Skeletal muscle satellite cell (primary cell): Measurements from ENCODE around the gene RNASEH2B.

Experiments
- H3K27me3 ChIP-seq: 2 replicates; pipeline ENCODE4 v1.7.0; 2013; ENCODE audit warnings: low read length; ENCODE audit not compliant: control insufficient read depth, insufficient read depth
- H3K36me3 ChIP-seq: 2 replicates; pipeline ENCODE4 v1.7.0; 2013; ENCODE audit warnings: mild to moderate bottlenecking, control low read depth, low read length; ENCODE audit not compliant: insufficient read depth
- H3K4me1 ChIP-seq: 2 replicates; pipeline ENCODE4 v1.7.0; 2013; ENCODE audit warnings: low read length; ENCODE audit not compliant: control insufficient read depth, insufficient read depth
- H3K4me2 ChIP-seq: 2 replicates; pipeline ENCODE4 v1.7.0; 2013; ENCODE audit warnings: mild to moderate bottlenecking, low read length
- H3K4me3 ChIP-seq: 2 replicates; pipeline ENCODE4 v1.7.0; 2013; ENCODE audit warnings: low read length
- H3K9ac ChIP-seq: 2 replicates; pipeline ENCODE4 v1.7.0; 2013; ENCODE audit warnings: mild to moderate bottlenecking, low read depth, low read length, moderate library complexity
- H3K9me3 ChIP-seq: replicated peaks from 2 replicates; pipeline ENCODE4 v1.7.0; 2013; ENCODE audit warnings: mild to moderate bottlenecking, control low read depth, low read length

Gene RNASEH2B

DNA sequence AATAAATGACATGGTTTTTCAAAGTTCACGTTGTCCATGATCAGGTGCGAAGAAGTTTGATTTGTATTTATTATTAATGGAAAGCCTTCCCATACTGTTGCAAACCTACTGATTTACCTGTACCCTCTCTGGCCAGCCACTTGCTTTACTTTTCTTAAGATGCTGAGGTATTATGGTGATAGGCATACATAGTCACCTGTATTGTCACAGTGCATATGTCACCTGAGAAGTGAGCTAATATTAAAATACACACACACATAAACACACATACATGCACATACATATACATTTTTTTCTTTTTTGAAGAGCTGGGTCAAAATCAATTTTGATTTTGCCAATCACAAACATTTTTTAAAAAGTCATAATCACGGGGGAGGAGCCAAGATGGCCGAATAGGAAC lies 72.1 kb downstream of the RNASEH2B start:
- Histone ChIP-seq H3K9me3 (no peaks in the 10 kb centered on the region), H3K36me3 (no peaks in the 10 kb centered on the region), H3K4me2 (no peak overlapping the region), H3K4me1 (no peaks in the 10 kb centered on the region), H3K9ac (no peak overlapping the region), H3K4me3 (no peak overlapping the region), H3K27me3 (no peaks in the 10 kb centered on the region)

DNA sequence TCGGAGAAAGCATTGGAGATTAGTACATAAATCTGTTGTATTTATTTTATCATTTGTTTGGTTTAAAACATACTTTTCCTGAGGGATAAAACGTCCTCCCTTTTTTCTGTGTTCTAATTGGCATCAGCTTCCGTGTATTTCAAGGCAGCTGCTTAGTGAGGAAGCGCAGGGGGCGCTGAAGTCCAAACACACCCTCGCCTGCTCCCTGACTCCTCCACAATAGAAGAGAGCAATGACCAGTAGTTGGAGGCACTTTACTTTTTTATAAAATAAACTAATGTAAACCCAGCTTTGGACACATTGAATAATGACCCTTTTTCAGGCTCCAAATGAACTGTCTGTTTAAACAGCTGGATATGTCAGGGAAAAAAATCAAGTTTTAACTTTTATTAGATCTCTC lies 79.9 kb downstream of the RNASEH2B start:
- H3K36me3 ChIP-seq: no peaks in the 10 kb centered on the region
- H3K4me3 ChIP-seq: no peak overlapping the region
- H3K9me3 ChIP-seq: no peaks in the 10 kb centered on the region
- no peak overlapping the region for H3K9ac ChIP-seq
- H3K4me1 ChIP-seq: peaks cover 8% of the 10 kb centered on the region
- H3K27me3 ChIP-seq: peaks cover 19% of the 10 kb centered on the region
- no peak overlapping the region for H3K4me2 ChIP-seq

DNA sequence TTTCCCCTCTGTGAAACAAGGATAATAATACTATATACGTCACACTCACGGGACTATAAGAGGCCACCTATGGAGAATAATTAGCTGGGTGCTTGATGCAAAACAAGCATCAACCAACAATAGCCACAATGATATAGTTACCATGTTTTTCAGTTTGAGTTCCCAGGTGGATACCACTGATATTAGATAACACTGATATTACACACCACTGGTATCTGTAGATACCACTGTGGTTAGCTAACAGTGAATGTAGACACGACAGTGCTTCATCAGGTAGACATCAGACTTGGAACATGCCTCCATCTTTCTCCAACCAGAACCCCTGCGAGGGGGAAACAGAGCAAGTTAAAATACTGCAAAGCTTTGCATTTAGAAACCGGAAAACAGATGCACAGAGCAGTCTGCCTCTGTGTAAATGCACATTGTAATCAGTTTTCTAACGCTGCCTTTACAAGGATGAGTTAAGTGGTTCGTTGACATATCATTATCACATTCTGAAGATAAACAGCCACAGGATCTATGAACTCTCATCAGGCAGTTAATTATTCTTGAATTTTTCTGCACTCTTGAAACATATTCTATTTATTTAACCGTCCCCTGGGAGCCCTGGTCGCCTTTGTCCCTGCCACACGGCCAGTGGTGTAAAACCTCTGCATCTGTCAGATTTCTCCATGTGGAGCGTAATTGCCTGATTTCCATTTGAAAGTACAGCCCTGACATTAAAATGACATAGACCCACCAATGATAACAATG lies 80.7 kb downstream of the RNASEH2B start:
- Histone ChIP-seq H3K4me1 (peaks cover 8% of the 10 kb centered on the region), H3K9me3 (no peaks in the 10 kb centered on the region), H3K36me3 (no peaks in the 10 kb centered on the region), H3K4me2 (peak overlapping the region; percentile 69), H3K27me3 (peaks cover 19% of the 10 kb centered on the region), H3K4me3 (peak overlapping the region; percentile 24), H3K9ac (peak overlapping the region; percentile 7)

DNA sequence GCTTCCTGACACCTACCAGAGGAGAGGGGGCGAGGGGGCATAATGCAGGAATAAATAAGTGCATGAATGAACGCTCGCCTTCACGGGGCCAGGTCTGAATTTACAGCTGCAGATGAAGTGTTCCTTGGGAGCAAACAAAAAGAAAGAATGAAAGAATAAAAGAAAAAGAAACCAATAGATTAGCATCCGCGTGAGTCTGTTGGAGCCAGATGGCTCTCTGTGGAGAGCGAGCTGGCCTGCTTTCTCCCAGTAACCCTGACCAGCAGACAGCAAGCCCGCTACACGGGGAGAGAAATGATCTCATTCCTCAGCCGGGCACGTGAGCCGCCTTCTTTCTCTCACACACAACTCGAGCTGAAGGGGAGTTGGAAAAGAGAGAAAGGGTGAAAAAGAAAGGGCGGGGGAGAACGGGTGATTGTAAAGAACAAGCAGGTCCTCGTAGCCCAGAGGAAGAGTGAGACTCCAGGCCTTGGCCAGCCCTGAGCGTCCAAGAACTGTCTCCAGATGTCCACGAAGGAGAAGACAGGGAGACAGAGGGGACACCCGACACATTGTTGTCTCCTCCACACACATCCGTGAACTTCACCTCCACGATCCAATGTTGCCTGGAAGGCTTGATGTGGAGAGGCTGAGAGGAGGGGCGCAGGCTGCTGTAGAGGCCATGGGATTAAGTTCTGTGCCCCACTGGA lies 81.4 kb downstream of the RNASEH2B start:
- Histone ChIP-seq H3K4me2 (peak overlapping the region; percentile 69), H3K36me3 (no peaks in the 10 kb centered on the region), H3K9ac (peak overlapping the region; percentile 7), H3K9me3 (no peaks in the 10 kb centered on the region), H3K27me3 (peaks cover 19% of the 10 kb centered on the region), H3K4me3 (peak overlapping the region; percentile 24), H3K4me1 (peaks cover 8% of the 10 kb centered on the region)

DNA sequence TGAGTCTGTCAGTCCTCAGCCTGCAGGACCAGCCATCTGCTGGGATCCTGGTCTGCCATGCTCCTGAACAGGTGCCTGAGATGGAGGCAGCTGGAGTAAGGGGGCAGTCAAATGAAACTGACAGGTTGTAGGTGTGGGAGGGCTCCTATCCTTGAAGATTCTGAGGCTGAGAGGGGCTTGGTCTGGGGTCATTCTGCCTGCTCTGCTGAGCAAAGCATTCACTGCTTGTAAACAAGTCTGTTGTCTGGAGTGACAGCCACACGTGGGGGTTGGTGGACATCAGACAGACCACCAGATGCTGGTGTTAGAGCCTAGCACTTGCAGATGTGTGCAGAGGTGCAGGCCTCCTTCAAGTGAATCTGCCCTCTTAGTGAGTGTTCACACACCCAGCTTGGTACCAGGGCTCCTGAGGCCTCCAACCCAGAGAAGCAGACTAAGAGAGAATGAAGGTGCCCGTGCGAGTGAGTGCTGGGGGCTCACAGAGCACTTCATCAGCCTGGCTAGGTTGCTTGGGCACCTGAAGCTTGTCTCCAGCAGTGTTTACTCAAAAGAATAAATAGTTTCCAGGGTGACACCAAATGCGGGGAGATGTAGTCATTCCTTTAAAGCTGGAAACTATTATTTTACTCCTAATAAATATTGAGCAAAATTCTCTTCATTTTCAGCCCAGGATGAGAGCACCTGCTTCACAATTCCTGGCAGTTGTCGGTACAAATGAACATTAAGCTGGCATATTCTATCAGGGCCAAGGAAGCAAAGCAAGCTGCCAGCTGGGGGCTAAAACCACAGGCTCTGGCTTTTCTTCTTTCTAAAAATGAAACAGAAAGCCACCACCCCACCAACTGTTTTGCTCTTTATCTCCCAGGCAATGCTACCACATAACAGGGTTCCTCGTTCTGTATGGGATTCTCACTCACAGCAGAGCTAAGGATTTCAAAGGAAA lies 82.3 kb downstream of the RNASEH2B start:
- Histone ChIP-seq H3K36me3 (no peaks in the 10 kb centered on the region), H3K9ac (no peak overlapping the region), H3K4me3 (no peak overlapping the region), H3K27me3 (peaks cover 24% of the 10 kb centered on the region), H3K9me3 (no peaks in the 10 kb centered on the region), H3K4me2 (no peak overlapping the region), H3K4me1 (peaks cover 8% of the 10 kb centered on the region)

DNA sequence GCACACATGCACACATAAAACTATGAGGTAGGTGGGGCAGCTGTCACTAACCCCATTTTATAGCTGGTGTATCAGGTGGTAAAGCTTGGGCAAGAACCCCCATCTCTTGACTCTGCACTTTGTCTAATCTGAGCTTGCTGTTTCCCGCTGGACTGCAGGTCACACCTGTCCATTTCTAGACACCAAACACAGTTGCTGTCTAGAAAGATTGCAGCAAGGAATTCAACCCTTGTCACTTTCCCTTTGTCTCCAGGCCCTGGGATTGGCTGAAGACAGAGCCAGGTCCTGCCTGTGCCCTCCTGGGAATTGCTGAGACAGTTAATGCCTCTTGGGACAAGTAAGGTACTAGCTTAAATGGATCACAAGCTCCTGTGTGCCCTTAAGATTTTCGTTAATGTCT lies 83.8 kb downstream of the RNASEH2B start:
- Histone ChIP-seq H3K36me3 (no peaks in the 10 kb centered on the region), H3K9ac (no peak overlapping the region), H3K9me3 (no peaks in the 10 kb centered on the region), H3K27me3 (peaks cover 29% of the 10 kb centered on the region), H3K4me1 (peaks cover 8% of the 10 kb centered on the region), H3K4me3 (no peak overlapping the region), H3K4me2 (no peak overlapping the region)

DNA sequence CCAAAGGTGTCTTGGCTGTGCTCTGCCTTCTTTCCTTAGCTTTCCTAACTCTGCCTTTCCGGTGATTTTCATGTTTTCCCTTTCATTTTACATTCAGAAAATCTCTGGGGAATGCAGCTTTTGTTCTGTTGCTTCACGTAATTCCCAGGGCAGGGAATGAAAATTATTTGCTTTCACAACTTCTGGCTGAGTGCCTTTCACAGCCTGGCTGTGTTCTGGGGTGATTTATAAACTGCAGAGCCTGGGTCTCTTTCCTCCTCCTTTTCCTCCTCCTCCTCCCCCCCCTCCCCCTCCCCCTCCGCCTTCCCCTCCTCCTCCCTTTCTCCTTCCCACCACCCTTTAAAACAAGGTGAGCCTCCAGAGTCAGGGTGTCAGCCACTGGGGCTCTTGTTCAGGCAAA lies 84.3 kb downstream of the RNASEH2B start:
- H3K4me3 ChIP-seq: no peak overlapping the region
- no peak overlapping the region for H3K9ac ChIP-seq
- no peaks in the 10 kb centered on the region for H3K9me3 ChIP-seq

DNA sequence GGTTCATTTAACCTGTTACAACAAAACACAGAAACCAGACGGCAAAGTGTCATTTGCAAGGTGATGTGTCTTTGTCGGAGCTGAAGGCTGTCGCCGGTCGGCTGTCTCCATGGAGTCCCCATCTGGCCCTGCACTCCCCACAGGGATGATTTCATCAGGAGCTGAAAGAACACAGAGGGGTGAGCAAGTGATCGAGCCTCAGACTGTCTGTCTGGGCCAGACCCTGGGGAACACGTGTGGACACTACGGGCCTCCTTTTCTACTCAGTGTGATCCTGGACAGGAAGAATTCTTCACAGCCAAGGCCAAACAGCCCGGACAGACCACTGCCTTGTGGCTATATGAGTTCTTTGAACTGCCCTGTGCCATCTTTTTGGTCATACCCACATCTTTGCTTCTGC lies 85.1 kb downstream of the RNASEH2B start:
- Histone ChIP-seq H3K27me3 (peaks cover 29% of the 10 kb centered on the region), H3K4me3 (no peak overlapping the region), H3K36me3 (no peaks in the 10 kb centered on the region), H3K4me2 (no peak overlapping the region), H3K4me1 (peaks cover 8% of the 10 kb centered on the region), H3K9ac (no peak overlapping the region), H3K9me3 (no peaks in the 10 kb centered on the region)

More for the DNA sequence above, 84.3 kb downstream of the RNASEH2B start:
- Histone ChIP-seq H3K4me1 (peaks cover 8% of the 10 kb centered on the region), H3K4me2 (no peak overlapping the region), H3K36me3 (no peaks in the 10 kb centered on the region), H3K27me3 (peaks cover 29% of the 10 kb centered on the region)

DNA sequence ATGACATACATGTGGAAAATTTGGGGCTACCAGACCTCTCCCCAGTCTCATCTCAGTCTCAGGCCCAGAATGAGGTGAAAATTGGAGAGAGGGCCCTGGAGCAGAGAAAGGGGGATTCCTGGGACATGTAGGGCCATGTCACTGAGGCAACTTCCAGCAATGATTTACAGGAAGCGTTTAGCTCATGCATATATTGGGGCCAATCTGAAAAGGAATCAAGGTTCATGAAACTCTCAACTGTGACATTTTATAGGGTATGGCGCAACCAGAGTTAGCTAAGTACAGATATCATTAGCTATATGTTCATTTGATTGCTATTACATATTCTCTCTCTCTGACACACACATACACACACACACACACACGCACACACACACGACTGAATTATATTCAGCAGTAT lies 86.3 kb downstream of the RNASEH2B start:
- H3K27me3 ChIP-seq: peaks cover 29% of the 10 kb centered on the region
- no peaks in the 10 kb centered on the region for H3K36me3 ChIP-seq
- no peak overlapping the region for H3K9ac ChIP-seq

DNA sequence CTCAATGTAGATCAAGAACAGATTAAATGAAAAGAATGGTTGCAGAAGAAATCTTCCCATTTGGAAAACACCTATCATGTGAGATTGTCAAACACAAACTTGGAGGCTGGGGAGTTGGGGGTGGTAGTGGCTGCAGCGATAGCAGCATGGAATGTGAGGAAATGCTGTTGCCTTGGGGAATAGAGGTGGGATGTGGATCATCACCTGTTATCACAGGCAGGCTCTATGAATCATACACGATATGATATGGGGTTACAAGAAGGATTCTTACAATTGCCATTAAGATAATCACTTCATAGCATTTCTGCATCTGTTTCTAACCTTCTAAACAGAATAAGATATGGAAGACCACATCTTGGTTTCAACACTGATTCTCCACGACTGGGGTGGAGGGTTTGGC lies 88.7 kb downstream of the RNASEH2B start:
- Histone ChIP-seq H3K9me3 (no peaks in the 10 kb centered on the region), H3K4me2 (no peak overlapping the region)

More for the DNA sequence above, 86.3 kb downstream of the RNASEH2B start:
- H3K9me3 ChIP-seq: no peaks in the 10 kb centered on the region
- H3K4me1 ChIP-seq: peaks cover 15% of the 10 kb centered on the region
- H3K4me3 ChIP-seq: no peak overlapping the region
- H3K4me2 ChIP-seq: no peak overlapping the region

DNA sequence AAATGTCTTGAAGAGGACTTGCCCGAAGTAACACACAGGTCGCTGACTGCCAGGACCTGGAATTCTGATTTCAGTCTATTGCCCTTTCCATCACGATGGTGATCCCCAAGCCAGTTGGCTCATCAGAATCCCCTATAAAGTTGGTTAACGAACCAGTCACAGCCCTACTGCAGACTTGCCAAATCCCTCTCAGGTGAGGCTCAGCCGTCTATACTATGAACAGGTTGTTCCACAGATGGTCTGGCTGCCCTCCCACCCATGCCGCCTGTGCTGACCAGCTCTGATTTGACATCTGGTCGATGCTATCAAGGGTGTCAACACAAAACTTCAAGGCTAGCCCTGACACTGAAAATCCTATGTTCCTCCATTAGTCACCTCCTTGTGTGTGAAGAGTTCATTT lies 90.0 kb downstream of the RNASEH2B start:
- Histone ChIP-seq H3K4me3 (no peak overlapping the region), H3K4me2 (no peak overlapping the region), H3K27me3 (peaks cover 35% of the 10 kb centered on the region), H3K9me3 (no peaks in the 10 kb centered on the region), H3K4me1 (peaks cover 15% of the 10 kb centered on the region), H3K9ac (no peak overlapping the region), H3K36me3 (no peaks in the 10 kb centered on the region)

More for the DNA sequence above, 88.7 kb downstream of the RNASEH2B start:
- Histone ChIP-seq H3K4me1 (peaks cover 15% of the 10 kb centered on the region), H3K9ac (no peak overlapping the region), H3K36me3 (no peaks in the 10 kb centered on the region), H3K4me3 (no peak overlapping the region), H3K27me3 (peaks cover 26% of the 10 kb centered on the region)
